HEK293T (cell line): ENCODE data around the gene EXOC6B.

Source experiments
- BHLHE40 ChIP-seq: fragments of 450-650 bp; IDR thresholded peaks from 2 replicates; pipeline ENCODE4 v1.6.1; 2016; ENCODE audit warnings: mild to moderate bottlenecking, moderate library complexity, borderline replicate concordance
- ELF4 ChIP-seq: fragments of 450-650 bp; IDR thresholded peaks from 2 replicates; pipeline ENCODE4 v1.6.1; 2017; ENCODE audit warnings: antibody characterized with exemption
- NFRKB ChIP-seq: fragments of 450-650 bp; IDR thresholded peaks from 2 replicates; pipeline ENCODE4 v1.6.1; 2016; ENCODE audit warnings: mild to moderate bottlenecking, moderate library complexity
- SP1 ChIP-seq: fragments of 450-650 bp; IDR thresholded peaks from 2 replicates; pipeline ENCODE4 v1.6.1; 2017
- SUZ12 ChIP-seq: fragments of 450-650 bp; IDR thresholded peaks from 2 replicates; pipeline ENCODE4 v1.6.1; 2016; ENCODE audit warnings: mild to moderate bottlenecking
- TARDBP ChIP-seq: fragments of 450-650 bp; IDR thresholded peaks from 2 replicates; pipeline ENCODE4 v1.6.1; 2016
- ZNF384 ChIP-seq: fragments of 450-650 bp; IDR thresholded peaks from 2 replicates; pipeline ENCODE4 v1.6.1; 2016

DNA sequence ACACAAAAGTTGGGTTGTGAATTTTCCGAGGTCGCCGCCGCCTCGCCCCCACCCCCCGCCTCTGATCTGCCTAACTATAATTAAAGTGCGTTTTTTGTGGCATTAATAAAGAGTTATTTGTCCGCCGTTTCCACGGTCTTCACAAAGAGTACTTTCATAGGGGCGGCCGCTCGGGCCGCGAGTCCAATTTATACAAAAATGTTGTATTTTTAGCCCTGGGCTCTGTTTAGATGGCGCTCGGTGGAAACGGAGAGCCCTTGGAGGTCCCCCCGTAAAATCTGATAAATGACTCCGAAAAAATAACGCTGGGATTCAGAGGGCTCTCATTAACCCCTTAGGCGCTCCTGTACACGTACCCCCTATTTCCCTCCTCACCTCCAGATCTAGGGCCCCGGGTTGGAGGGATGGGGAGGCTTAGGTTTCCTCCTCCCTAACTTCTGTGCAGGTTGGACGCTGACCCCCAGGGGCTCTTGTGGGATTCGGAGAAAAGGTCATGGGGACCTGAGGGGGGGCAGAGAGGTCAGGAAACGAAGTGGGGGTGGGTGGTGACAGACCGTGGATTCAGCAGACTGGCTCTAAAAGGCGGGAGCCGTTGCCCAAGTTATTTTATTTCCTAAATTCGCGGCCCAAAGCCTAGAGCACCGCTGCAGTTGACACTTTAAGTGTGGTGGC lies 680.0 kb downstream of the EXOC6B start:
- TF ChIP-seq NFRKB: no peak
- no peak for TF ChIP-seq SP1
- TF ChIP-seq ZNF384: no peak
- no peak for TF ChIP-seq BHLHE40
- no peak for TF ChIP-seq SUZ12
- no peak for TF ChIP-seq ELF4
- no peak for TF ChIP-seq TARDBP
